ENCODE measurements around the gene PIPOX.
"Not testable (repeated sequence)": the region's sequence is repeated elsewhere in the genome, so short reads cannot be mapped to it uniquely, and the experiment has no call there.

PIPOX gene

DNA sequence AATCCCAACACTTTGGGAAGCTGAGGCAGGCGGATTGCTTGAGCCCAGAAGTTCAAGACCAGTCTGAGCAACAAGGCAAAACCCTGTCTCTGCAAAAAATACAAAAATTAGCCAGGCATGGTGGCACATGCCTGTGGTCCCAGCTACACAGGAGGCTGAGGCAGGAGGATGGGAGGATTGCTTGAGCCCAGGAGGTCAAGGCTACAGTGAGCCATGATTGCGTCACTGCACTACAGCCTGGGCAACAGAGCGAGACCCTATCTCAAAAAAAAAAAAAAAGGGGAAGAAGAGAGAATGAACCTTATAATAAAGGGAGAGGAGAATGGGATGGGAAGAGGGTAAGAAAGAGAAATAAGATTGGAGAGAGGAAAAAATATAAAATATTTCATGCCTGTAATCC lies 45.8 kb downstream of the PIPOX start:
- H3K9me3 Mint-ChIP-seq, H3K27ac Mint-ChIP-seq, H3K4me1 Mint-ChIP-seq, H3K4me3 Mint-ChIP-seq, H3K27me3 Mint-ChIP-seq, ATAC-seq: not testable (repeated sequence)
- H3K36me3 Mint-ChIP-seq = peaks cover 85% of the 10 kb centered on the region

DNA sequence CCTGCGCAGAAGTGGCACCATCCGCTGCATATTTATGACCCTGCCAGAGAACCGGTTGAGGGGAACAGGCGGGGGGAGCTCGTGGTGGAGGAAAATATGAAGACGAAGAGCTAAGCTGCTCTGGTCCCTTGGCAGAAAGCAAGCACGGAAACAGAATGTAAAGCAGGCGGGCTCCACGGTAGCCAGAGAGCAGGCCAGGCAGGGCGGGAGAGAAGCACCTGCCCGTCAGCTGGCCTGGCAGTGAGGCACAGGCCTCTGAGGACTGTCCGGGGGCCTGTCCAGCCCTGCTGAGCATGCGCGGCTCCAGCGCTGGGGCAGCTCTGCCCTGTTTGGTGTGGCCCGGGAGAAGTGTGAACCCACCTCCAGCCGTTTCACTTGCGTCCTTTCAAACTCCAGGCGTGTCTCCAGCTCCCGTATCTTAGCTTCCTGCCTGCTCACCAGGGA lies 46.7 kb downstream of the PIPOX start:
- ATAC-seq = no peak
- H3K4me1 Mint-ChIP-seq = no peaks in the 10 kb centered on the region
- H3K27ac Mint-ChIP-seq = no peak overlapping the region
- H3K36me3 Mint-ChIP-seq = peaks cover 83% of the 10 kb centered on the region
- H3K27me3 Mint-ChIP-seq = no peaks in the 10 kb centered on the region
- H3K4me3 Mint-ChIP-seq = no peak overlapping the region
- no peaks in the 10 kb centered on the region for H3K9me3 Mint-ChIP-seq

DNA sequence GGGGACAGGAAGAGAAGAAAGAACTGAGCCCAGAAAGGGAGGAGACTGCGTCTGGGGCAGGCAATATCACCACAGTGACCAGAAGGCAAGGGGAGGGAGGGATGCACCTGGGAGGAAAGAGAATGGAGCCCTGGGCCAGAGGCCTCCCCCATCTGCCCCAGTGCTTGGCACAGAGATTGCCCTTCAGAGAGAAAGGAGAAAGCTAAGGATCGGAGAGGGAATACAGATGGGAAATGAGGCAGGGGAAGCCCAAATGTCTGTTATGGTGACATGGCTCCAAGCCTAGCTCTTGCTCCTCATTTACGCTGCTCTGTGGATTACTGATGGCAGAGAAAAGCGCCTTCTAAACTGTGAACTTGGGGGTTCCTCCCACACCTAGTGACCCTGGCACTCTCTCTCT lies 47.2 kb downstream of the PIPOX start:
- peaks cover 83% of the 10 kb centered on the region for H3K36me3 Mint-ChIP-seq
- H3K27ac Mint-ChIP-seq = no peak overlapping the region
- no peaks in the 10 kb centered on the region for H3K4me1 Mint-ChIP-seq
- no peak overlapping the region for H3K4me3 Mint-ChIP-seq
- H3K27me3 Mint-ChIP-seq = no peaks in the 10 kb centered on the region
- no peaks in the 10 kb centered on the region for H3K9me3 Mint-ChIP-seq
- no peak for ATAC-seq

DNA sequence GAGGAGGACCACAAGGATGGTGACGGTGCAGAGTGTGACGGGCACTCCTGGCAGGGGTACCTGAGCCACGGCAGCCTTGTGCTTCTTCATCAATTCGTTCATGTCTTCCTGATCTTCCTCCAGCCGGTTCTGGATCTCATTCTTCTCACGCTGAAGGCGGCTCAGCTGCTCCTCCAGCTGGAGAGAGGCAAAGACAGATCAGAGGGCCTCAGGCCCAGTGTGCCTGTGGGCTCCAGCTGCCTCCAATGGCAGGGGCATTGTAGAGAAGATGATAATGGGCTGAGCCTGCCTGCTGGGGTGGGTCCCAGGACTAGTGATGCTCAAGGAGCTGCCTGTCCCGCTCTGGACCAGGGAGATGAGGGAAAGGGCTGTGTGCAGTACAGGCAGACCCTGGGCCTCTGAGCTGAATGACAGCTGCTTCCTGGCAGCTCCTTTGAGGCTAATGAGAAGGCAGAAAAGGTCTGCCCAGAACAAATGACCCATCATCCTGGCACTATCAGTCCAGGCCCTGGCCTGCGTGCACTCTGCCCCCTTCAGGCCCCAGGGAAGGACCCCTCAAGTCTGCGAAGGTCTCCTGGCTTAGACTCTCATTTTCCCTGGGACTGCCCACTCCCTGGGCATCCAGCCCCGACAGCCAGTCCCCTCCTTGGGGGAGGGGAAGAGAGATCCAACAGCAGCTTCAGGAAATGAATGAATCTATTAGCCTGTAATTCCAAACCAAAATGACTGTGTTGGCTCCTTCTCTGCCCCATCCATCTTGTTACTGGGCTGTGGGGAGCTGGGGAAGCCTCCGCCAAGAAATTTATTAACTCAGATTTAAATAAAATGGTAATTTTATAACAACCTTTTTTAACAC lies 48.0 kb downstream of the PIPOX start:
- H3K27ac Mint-ChIP-seq = no peak overlapping the region
- peaks cover 79% of the 10 kb centered on the region for H3K36me3 Mint-ChIP-seq
- H3K4me1 Mint-ChIP-seq = no peaks in the 10 kb centered on the region
- no peaks in the 10 kb centered on the region for H3K9me3 Mint-ChIP-seq
- H3K27me3 Mint-ChIP-seq = no peaks in the 10 kb centered on the region
- ATAC-seq = no peak
- H3K4me3 Mint-ChIP-seq = no peak overlapping the region

DNA sequence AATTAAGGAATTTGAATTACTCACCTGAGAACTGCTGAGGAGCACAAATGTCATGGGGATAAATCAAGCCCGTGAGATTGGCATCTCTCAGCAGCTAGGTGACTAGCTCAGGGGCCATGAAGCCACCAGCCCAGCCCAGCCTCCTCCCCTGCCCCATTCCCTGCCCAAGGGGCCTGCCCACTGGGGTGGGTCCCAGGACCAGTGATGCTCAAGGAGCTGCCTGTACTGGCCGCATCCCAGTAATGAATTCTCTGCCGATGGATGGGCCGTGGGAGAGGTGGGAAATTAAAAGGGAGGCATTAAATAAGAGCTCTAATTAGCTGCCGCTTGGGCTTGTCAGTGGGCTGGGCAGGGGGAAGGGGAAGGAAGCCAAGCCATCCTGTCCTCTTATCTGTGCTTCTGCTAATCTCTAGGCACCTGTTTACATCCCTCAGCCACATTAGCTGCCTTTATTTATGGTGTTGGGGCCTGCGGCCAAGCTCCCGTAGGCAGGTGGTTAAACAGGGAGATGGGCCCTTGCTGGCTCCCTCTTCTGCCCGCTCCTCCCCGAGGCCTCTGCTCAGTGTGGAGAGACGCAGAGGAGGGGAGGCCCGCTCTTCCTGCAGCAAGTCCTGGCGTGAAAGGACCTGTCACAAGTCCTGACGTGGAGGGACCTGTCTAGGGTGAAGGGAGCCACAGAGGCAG lies 48.8 kb downstream of the PIPOX start:
- no peaks in the 10 kb centered on the region for H3K4me1 Mint-ChIP-seq
- H3K4me3 Mint-ChIP-seq = no peak overlapping the region
- ATAC-seq = no peak
- no peaks in the 10 kb centered on the region for H3K27me3 Mint-ChIP-seq
- H3K36me3 Mint-ChIP-seq = peaks cover 79% of the 10 kb centered on the region
- H3K9me3 Mint-ChIP-seq = no peaks in the 10 kb centered on the region
- no peak overlapping the region for H3K27ac Mint-ChIP-seq

DNA sequence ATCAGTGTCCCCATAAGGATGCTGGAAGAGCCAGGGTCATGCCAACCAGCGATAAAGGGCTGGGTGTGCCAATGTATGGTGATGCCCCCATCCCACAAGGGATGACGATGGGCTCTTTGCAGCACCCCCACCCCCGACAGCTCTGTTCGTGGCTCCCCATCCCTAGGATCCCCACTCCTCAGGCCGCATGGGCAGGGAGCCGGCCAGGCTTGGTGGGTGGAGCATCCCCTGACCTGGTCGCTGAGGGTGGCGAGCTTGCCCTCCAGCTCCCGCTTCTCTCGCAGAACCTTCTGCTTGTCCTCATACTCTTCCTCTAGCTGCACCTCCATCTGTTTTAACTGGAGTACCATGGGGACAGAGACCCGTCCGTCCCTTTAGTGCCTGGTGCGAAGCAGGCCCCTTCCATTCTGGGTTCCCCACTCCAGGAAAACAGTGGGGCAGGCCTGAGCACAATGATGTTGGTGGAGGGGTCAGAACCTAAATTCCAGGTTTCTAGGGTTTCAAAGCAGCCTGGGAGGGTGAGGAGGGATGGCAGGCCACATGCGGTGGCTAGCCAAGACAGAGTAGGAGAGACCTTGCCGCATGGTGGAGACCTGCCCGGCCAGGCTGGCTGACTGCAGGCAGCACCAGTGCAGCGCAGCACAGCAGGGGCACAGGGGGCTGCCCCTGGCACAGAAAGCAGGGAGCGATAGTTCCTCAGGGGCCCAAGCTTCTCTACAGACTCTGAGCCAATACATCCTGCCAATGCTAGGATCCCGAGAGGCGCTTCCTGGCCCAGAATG lies 50.3 kb downstream of the PIPOX start:
- no peak for ATAC-seq
- Mint-ChIP-seq H3K4me3 (no peak overlapping the region), H3K36me3 (peaks cover 79% of the 10 kb centered on the region), H3K27ac (no peak overlapping the region), H3K4me1 (no peaks in the 10 kb centered on the region), H3K9me3 (no peaks in the 10 kb centered on the region), H3K27me3 (no peaks in the 10 kb centered on the region)

DNA sequence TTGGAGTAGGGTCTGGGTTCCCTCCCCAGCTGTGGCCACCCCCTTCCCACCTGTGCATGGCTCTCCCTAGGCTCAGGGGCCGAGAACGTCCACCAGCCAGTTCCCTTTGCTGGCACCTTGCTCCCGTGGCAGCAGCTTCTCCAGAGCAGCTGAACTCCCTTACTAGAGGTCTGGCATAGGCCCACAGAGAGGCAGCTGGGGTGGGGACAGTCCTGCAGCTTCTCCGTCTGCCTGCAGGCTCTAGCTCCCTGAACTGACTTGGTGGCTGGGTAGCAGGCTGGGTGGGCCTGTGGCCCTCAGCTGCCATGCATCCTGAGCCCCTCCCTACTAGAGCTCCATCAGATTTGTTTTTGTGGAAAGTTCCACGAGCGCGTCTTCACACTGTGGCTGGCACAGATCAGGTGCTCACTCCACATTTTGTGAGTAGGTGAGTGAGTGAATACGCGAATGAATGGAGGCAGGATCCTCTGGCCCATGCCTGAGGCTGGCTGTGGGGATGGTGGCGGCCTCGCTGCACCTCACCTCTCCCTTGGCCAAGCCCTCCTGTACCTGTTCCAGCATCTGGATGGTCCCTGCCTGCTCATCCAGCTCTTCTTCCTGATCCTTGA lies 51.3 kb downstream of the PIPOX start:
- no peaks in the 10 kb centered on the region for H3K4me1 Mint-ChIP-seq
- H3K4me3 Mint-ChIP-seq = no peak overlapping the region
- H3K36me3 Mint-ChIP-seq = peaks cover 79% of the 10 kb centered on the region
- H3K27me3 Mint-ChIP-seq = no peaks in the 10 kb centered on the region
- H3K27ac Mint-ChIP-seq = no peak overlapping the region
- no peak for ATAC-seq
- no peaks in the 10 kb centered on the region for H3K9me3 Mint-ChIP-seq

GRCh38 chr17:29095439-29095838 lies 52.5 kb downstream of the PIPOX start:
- no peak overlapping the region for H3K4me3 Mint-ChIP-seq
- no peak overlapping the region for H3K27ac Mint-ChIP-seq
- peaks cover 75% of the 10 kb centered on the region for H3K36me3 Mint-ChIP-seq
- ATAC-seq = no peak
- H3K4me1 Mint-ChIP-seq = no peaks in the 10 kb centered on the region
- H3K27me3 Mint-ChIP-seq = no peaks in the 10 kb centered on the region
- no peaks in the 10 kb centered on the region for H3K9me3 Mint-ChIP-seq

DNA sequence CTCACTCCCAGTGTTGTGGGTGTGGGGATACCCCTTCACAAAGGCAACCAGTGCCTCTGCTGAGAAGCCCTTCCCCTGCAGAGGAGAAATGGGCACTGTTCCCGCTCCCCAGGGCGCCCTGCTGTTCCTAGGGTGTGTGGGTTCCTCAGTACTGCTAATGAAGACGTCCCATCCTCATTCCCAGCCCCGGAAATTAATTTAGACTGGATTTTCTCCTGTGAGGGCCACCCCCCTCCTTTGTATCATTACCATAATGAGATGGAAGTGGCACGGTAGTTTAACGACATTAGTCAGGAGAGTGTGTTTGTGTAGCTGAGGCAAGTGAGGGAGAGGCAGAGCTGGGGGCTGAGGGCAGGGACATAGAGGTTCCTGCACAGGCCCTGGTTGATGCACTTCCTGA lies 53.2 kb downstream of the PIPOX start:
- no peak for ATAC-seq
- Mint-ChIP-seq H3K27me3 (no peaks in the 10 kb centered on the region), H3K36me3 (peaks cover 71% of the 10 kb centered on the region), H3K9me3 (no peaks in the 10 kb centered on the region), H3K4me1 (no peaks in the 10 kb centered on the region), H3K4me3 (no peak overlapping the region), H3K27ac (no peak overlapping the region)

GRCh38 chr17:29099527-29099926 lies 56.6 kb downstream of the PIPOX start:
- Mint-ChIP-seq H3K4me1 (no peaks in the 10 kb centered on the region), H3K27ac (no peak overlapping the region), H3K27me3 (no peaks in the 10 kb centered on the region), H3K4me3 (no peak overlapping the region), H3K9me3 (no peaks in the 10 kb centered on the region), H3K36me3 (peaks cover 69% of the 10 kb centered on the region)
- no peak for ATAC-seq

- no peak overlapping the region for H3K4me3 Mint-ChIP-seq
- H3K27me3 Mint-ChIP-seq = no peaks in the 10 kb centered on the region
- no peaks in the 10 kb centered on the region for H3K4me1 Mint-ChIP-seq
- H3K27ac Mint-ChIP-seq = no peak overlapping the region
- no peaks in the 10 kb centered on the region for H3K9me3 Mint-ChIP-seq
- no peak for ATAC-seq
- peaks cover 69% of the 10 kb centered on the region for H3K36me3 Mint-ChIP-seq
Observed at GRCh38 chr17:29100296-29100695, 57.4 kb downstream of the PIPOX start.

GRCh38 chr17:29102046-29102445 lies 59.1 kb downstream of the PIPOX start:
- no peak overlapping the region for H3K4me3 Mint-ChIP-seq

DNA sequence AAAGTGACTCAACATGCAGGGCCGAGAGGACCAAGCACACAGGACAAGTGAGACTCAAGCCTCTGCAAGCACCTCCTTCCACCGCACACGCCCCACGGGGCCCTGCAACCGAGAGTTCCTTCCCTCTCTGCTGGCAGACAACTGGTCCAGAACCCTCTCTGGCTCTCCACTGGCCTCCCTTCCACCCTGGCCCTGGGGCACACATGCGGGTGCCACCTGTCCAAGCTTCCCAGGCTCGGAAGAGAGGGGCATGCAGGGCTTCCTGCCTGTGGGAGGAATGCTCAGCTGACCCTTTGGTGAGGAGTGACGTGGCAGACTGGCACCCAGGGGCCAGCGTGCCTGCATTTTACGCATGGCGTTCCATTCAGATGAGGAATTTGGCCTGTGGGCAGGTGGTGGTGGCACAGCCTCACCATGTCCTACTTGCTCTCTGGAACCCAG lies 59.8 kb downstream of the PIPOX start:
- Mint-ChIP-seq H3K9me3 (no peaks in the 10 kb centered on the region), H3K4me1 (no peaks in the 10 kb centered on the region), H3K27me3 (no peaks in the 10 kb centered on the region), H3K4me3 (no peak overlapping the region), H3K27ac (no peak overlapping the region), H3K36me3 (peaks cover 64% of the 10 kb centered on the region)
- ATAC-seq = no peak

More at GRCh38 chr17:29102046-29102445, 59.1 kb downstream of the PIPOX start:
- ATAC-seq = no peak
- H3K36me3 Mint-ChIP-seq = peaks cover 67% of the 10 kb centered on the region
- no peaks in the 10 kb centered on the region for H3K4me1 Mint-ChIP-seq
- H3K9me3 Mint-ChIP-seq = no peaks in the 10 kb centered on the region
- no peaks in the 10 kb centered on the region for H3K27me3 Mint-ChIP-seq
- H3K27ac Mint-ChIP-seq = no peak overlapping the region

- no peaks in the 10 kb centered on the region for H3K27me3 Mint-ChIP-seq
- H3K36me3 Mint-ChIP-seq = peaks cover 62% of the 10 kb centered on the region
- H3K27ac Mint-ChIP-seq = no peak overlapping the region
- no peaks in the 10 kb centered on the region for H3K9me3 Mint-ChIP-seq
- H3K4me3 Mint-ChIP-seq = no peak overlapping the region
- H3K4me1 Mint-ChIP-seq = no peaks in the 10 kb centered on the region
- ATAC-seq = no peak
Observed at GRCh38 chr17:29103341-29103740, 60.4 kb downstream of the PIPOX start.
